GM19468 (cell line): ENCODE results near the gene IL1RN.

Experiments used
- ATAC-seq: cut with Tn5 transposase; IDR thresholded peaks from one replicate; pipeline ENCODE4 v1.9.1; 2021; ENCODE audit warnings: mild to moderate bottlenecking, moderate library complexity, moderate number of reproducible peaks; ENCODE audit not compliant: unreplicated experiment; ENCODE audit errors: extremely low read depth

The IL1RN gene

GRCh38 chr2:113149553-113150257 lies 22.3 kb downstream of the IL1RN start:
- no peak for ATAC-seq

DNA sequence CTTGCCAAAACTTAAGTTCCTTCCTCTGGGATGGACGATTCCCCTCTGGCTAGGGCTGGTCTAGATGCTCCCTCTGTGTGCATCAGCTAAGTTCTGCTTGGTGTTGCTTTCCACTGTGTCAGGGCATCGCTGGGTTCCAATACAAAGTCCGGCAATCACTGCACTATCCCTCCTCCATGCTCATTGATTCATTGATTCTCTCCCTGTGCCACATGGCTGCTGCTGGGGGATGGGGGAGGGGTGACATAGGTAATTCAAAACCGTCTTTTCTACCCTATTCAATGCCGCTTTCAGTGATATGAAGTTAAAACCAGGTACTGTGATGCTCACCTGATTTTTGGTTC lies 22.8 kb downstream of the IL1RN start:
- ATAC-seq, result no peak

DNA sequence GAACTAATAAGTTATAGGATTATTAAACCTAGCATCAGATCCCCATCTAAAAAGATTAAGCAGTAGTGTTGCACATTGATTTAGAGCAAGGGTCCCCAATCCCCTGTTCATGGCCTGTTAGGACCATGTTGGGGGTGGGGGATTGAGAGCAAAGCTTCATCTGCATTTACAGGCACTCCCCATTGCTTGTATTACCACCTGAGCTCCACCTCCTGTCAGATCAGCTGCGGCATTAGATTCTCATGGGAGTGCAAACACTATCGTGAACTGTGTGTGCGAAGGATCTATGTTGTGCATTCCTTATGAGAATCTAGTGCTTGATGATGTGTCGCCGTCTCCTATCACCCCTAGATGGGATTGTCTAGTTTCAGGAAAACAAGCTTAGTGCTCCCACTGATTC lies 27.9 kb downstream of the IL1RN start:
- no peak for ATAC-seq

- ATAC-seq, result no peak
These were observed 29.1 kb downstream of the IL1RN start for GRCh38 chr2:113156278-113157117.

DNA sequence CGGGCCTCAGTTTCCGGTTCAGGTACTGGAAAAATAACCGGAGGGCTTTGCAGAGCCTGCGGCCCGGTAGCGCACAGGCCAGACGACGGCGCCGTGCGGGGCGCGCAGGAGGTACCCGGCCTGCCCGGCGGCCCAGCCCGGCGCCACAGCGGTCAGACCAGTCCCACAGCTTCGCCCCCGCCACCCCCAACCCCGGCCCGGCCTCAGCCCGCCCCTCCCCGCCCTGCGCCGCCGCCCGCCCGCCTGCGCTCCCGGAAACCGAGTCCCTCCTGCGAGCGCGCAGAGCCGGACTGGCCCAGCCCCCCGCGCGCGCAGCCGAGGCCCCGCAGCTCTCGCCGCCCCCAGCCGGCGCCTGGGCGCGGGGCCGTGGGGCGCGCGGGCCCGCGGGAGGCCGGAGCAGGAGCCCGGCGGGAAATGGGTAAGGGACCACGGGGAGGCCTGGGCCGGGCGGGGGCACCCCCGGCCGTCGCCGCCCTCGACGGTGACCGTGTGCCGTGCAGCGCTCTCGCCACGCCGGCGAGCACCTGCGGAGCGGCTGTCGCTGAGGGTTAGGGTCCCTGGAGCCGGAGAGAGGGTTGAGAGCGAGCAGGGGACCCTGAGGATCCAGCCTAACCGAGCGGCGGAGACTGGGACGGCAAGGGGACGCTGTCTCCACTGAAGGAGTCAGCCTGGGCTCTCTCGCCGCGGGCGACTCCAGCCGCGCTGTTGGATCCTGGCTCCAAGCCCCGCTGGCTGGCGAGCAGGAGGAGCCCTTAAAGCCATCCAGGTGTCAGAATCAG lies 29.9 kb downstream of the IL1RN start:
- ATAC-seq, result no peak

GRCh38 chr2:113157897-113158753 lies 30.7 kb downstream of the IL1RN start:
- no peak for ATAC-seq

DNA sequence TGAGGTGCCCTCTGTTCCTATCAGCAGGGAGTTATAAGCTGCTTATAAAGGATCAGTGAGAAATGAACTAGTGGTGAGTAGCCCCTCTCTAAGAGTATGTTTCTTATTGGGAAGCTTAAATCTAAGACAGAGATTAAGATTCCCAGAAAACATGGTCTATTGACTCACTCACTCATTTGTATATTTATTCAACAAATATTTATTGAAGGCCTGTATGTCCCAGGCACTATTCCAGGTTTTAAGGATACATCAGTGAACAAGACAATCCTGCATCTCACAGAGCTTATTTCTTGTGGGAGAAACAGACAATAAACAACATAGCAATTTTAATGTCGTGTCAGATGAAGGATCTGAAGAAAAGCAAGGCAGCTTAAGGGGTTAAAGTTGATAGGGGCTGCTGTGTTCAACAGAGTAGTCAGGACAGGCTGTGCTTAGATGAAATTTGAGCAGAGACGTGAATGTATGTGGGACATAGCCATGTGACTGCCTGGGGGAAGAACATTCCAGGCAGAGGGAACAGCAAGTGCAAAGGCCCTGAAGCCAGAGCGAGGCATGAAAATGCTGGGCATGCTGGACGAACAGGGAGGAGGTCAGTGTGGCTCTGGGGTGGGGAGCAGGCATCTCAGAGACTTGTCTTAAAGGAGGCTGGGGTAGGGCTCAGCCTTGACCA lies 31.6 kb downstream of the IL1RN start:
- no peak for ATAC-seq

GRCh38 chr2:113160248-113160647 lies 32.9 kb downstream of the IL1RN start:
- no peak for ATAC-seq

GRCh38 chr2:113160962-113161361 lies 33.6 kb downstream of the IL1RN start:
- no peak for ATAC-seq

GRCh38 chr2:113162173-113162572 lies 34.8 kb downstream of the IL1RN start:
- ATAC-seq, result no peak

GRCh38 chr2:113162869-113163268 lies 35.5 kb downstream of the IL1RN start:
- ATAC-seq, result no peak

DNA sequence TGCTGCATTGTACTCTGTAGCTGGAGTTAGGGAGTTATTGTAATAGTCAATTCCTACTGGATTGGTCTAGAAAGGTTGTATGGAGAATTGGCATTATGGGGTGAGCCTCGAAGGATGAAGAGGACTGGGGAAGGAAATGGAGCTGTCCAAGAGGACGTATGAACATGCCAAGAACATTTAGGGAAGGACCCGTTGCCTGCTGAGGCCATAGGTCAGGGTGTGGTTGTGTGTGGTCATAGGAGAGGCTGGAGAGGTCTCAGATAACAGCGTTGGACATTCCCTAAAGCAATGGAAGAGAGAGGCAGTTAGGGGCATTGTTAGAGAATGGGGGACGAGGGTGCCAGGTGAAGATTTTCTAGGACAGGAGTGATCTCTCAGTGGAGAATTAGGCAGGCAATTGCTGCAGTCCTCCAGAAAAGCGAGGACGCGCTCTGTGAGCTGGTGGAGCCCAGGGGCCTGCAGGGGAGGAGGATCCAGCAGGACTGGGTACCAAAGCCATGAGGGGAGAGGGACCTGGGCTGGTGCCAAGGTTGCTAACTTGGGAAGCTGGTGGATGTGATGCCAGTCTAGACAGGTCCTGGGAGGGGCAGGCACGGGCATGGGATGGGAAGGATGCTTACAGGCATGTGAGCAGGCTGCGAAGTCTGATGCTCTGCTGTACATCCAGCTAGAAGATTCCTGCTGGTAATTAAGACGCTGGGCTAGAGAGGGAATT lies 37.0 kb downstream of the IL1RN start:
- ATAC-seq, result no peak

DNA sequence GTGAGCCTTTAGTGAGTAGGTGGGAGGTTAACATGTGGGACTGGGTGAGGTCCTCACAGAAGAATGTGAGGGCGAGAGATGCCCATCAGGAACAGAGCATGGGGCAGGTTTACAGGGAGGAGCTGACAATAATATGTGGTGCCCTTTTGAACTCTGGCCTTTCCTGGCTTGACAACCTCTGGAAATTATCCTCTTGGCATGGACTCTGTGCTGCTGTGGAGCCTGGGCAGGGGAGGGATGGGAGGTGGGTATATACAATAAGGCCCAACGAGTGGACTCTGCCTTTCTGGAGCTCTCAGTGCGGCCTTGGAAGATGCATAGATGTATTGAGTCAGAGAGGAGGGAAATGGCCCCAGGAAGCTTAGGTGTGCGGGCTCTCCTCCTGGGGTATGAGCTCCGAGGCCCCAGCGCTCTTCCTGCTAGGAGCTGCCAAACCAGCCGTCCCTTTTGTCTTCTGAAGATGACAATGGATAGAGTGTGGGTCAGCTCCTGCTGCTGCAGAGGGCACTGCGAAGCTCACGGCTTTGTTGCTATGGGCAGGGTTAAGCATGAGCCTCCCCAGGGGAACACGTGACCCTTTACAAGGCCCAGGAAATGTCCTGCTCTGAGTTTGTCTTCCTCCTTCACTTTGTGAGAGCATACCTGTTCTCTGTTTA lies 37.7 kb downstream of the IL1RN start:
- ATAC-seq, result no peak

DNA sequence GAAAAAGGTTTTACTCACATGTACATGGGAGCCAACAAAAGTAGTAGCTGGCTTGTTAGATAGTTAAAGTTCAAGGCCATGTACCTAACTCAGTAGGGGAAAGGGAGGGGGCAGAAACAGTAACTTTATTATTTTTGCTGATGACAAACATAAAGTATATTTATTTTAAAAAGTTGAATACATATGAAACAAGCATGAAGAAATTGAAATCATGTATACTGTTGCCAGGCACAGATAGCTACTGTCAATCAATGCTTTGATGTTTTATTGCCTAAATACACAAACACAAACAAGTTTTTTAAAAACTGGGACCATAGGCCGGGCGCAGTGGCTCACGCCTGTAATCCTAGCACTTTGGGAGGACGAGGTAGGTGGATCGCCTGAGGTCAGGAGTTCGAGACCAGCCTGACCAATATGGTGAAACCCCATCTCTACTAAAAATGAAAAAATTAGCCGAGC lies 38.8 kb downstream of the IL1RN start:
- no peak for ATAC-seq

DNA sequence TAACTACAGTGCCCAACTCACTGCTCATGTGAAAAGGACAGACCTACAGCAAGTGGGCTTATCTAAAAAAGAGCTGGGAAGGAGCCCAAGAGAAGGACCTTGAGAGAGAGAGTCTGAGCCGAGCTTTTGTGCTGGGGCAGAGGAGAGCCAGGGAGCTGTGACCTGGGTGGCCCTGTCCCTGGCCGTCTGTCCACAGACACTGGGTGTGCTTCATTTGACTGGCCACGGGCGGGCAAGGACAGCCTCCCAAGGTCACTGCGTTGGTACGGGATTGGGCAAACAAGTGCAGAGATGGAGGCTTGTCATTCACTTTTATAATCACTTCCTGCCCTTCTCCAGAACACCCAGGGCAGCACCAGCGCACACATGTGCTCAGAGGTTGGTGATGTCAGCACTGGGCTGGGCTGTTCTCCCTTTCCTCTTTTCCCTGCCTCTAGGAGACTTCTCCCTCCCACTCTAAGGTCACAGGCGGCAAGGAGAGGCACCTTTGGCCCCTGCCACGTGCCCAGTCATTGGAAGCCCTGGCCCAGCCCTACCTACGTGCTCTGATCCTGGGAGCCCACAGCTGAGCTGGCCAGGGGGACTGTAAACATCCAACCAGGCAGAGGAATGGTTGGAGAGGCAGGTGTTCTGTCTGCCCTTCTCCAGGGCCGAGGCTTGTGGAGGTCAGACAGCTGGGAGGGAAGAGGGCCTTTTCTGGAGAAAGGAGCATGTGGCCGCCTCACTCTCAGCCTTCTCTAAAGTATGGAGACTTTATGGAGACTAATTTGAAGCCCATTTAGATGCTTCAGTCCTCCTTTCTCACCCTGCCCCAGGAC lies 39.9 kb downstream of the IL1RN start:
- no peak for ATAC-seq

- no peak for ATAC-seq
These were observed 40.6 kb downstream of the IL1RN start for GRCh38 chr2:113167962-113168340.

DNA sequence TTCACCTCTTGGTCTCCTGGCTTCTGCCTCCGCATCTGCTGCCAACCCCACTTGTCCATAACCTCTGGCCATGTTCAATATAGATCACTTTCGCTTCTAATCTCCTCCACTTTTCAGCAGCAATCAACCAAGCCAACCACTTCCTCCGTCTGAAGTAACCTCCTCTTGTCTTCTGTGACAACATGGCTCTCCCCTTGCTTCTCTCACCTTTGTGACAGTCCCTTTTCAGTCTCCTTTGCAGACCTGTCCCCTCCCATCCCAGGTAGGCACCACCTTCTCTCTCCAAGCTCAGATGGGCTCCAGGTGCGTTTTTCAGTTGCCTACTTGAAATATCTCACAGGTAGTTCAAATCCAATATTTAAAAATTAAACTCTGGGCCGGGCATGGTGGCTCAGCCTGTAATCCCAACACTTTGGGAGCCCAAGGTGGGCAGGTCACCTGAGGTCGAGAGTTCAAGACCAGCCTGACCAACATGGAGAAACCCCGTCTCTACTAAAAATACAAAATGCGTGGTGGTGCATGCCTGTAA lies 41.7 kb downstream of the IL1RN start:
- no peak for ATAC-seq
